HepG2 (cell line): ENCODE results near the gene CTRB2. TPM values are rescaled to one million over a fixed set of nuclear protein-coding genes. Genes with fewer than 3 reads are reported as not detected.

ENCODE experiments used
- ATF7-NPFF ChIP-seq: sonication (generic); formaldehyde crosslinking; IDR thresholded peaks from 2 replicates; pipeline ENCODE4 v1.8.1; 2023; ENCODE audit warnings: mild to moderate bottlenecking, low read depth, missing genetic modification reagents, moderate library complexity
- JUNB ChIP-seq: sonication (generic); formaldehyde crosslinking; IDR thresholded peaks from 2 replicates; pipeline ENCODE4 v1.8.0; 2022; ENCODE audit warnings: missing genetic modification reagents, mild to moderate bottlenecking, borderline replicate concordance
- PHF5A ChIP-seq: IDR thresholded peaks from one replicate; pipeline ENCODE4 v1.6.1; 2018; ENCODE audit warnings: low read depth, missing genetic modification reagents; ENCODE audit not compliant: unreplicated experiment
- ZNF430 ChIP-seq: sonication (generic); formaldehyde crosslinking; IDR thresholded peaks from 2 replicates; pipeline ENCODE4 v1.9.0; 2021; ENCODE audit warnings: mild to moderate bottlenecking, missing genetic modification reagents
- ZNF607 ChIP-seq: sonication (generic); formaldehyde crosslinking; IDR thresholded peaks from 2 replicates; pipeline ENCODE4 v1.5.1; 2020; ENCODE audit warnings: missing genetic modification reagents, mild to moderate bottlenecking, borderline replicate concordance
- ZNF7 ChIP-seq: IDR thresholded peaks from 2 replicates; pipeline ENCODE4 v1.6.1; 2016; ENCODE audit warnings: missing biosample characterization, missing genetic modification reagents
- polyA plus RNA-seq, 8 experiments: library from polyadenylated mRNA; depleted of rRNA in 3 of 8; stranded (reverse) in 7 of 8; unstranded in 1 of 8; fragments of >200 nt; fragmentation: Illumina TruSeq in 4 of 8; extraction: Trizol in 4 of 8; gene quantifications; 2 replicates each; pipeline versions ENCODE4 v1.2.1 to v1.2.3, GENCODE V29; 2011 to 2016; ENCODE audit warnings: low read depth in 4 of 8, missing spikeins in 1 of 8, mixed read lengths in 1 of 8; ENCODE audit not compliant: insufficient read depth in 1 of 8
- total RNA-seq, 5 experiments: library from RNA; depleted of rRNA; stranded (reverse); fragments of >200 nt; fragmentation: Illumina TruSeq; extraction: Trizol; gene quantifications; 2 replicates each; pipeline ENCODE4 v1.2.3, GENCODE V29; 2016; ENCODE audit warnings: low read depth in 1 of 5
- TF ChIP-seq, protein P1 (sequence below): sonication (generic); formaldehyde crosslinking; IDR thresholded peaks from 2 replicates; pipeline ENCODE4 v1.5.1; 2020; ENCODE audit warnings: mild to moderate bottlenecking, missing genetic modification reagents, moderate library complexity
- TF ChIP-seq, protein P2 (sequence below), 2 experiments: fragments of 450-650 bp in 1 of 2; sonication (generic) in 1 of 2; formaldehyde crosslinking in 1 of 2; IDR thresholded peaks; 2 replicates each; pipeline versions ENCODE4 v1.6.1 to v1.8.0; 2016 to 2022; ENCODE audit warnings: antibody characterized with exemption in 1 of 2, mild to moderate bottlenecking in 1 of 2, missing genetic modification reagents in 1 of 2

The CTRB2 gene
- total and polyA plus RNA-seq, 2 of the 13 experiments (the other 11 are each of a cell fraction or from before 2014, with no cell fraction given): 0.13 TPM; not detected in 1

DNA sequence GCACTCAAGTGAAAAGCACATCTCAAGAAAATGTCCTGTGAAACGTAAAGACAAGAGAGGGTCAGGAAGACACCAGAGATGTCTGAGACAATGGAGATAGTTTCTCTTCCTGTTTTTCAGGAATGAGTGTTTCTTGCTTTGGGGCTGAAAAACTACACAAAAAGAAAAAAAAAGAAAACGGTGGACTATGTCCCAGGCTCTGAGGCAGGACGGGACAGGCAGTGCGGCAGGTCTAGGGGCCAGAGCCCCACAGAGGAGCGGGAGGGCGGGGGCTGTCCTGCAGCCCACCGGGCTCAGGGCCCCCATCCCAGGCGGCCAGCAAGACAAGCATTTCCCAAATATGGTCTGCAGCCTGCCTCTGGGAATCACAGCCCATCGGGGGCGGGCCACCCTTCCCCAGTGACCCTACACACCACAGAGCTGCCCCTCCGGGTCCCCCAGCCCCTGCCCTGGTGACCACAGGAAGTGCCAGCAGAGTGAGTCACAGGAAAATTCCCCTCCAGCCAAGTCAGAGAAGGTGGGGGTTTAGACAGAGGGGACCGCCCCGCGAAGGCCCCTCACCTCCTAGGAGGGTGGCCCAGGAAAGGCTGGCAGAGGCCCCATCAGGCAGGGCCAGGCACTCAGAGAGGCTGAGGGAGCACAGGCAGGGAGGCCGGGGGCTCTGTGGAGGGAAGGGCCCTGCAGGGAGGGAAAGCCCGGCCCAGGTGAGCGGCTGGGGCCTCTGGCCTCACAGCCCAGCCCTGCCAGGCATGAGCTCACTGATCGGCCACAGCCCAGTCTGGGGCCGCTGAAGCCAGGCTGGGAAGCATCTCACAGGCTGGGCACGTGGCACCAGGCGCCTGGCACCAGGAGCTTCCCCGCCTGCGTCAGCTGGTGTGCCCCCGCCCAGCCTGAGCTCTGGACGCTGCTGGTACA is 38.1 kb upstream of the CTRB2 start (continued):
- TF ChIP-seq, protein P1, sequence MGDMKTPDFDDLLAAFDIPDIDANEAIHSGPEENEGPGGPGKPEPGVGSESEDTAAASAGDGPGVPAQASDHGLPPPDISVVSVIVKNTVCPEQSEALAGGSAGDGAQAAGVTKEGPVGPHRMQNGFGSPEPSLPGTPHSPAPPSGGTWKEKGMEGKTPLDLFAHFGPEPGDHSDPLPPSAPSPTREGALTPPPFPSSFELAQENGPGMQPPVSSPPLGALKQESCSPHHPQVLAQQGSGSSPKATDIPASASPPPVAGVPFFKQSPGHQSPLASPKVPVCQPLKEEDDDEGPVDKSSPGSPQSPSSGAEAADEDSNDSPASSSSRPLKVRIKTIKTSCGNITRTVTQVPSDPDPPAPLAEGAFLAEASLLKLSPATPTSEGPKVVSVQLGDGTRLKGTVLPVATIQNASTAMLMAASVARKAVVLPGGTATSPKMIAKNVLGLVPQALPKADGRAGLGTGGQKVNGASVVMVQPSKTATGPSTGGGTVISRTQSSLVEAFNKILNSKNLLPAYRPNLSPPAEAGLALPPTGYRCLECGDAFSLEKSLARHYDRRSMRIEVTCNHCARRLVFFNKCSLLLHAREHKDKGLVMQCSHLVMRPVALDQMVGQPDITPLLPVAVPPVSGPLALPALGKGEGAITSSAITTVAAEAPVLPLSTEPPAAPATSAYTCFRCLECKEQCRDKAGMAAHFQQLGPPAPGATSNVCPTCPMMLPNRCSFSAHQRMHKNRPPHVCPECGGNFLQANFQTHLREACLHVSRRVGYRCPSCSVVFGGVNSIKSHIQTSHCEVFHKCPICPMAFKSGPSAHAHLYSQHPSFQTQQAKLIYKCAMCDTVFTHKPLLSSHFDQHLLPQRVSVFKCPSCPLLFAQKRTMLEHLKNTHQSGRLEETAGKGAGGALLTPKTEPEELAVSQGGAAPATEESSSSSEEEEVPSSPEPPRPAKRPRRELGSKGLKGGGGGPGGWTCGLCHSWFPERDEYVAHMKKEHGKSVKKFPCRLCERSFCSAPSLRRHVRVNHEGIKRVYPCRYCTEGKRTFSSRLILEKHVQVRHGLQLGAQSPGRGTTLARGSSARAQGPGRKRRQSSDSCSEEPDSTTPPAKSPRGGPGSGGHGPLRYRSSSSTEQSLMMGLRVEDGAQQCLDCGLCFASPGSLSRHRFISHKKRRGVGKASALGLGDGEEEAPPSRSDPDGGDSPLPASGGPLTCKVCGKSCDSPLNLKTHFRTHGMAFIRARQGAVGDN (CRISPR knock-in tag): peak; percentile 95
- peak; percentile 97 for TF ChIP-seq PHF5A (CRISPR knock-in tag)
- peak; percentile 91 for TF ChIP-seq ATF7-NPFF
- TF ChIP-seq JUNB: peak; percentile 99; the same call in 1 of the 2 replicates
- TF ChIP-seq ZNF607 (CRISPR knock-in tag): peak; percentile 94; the same call in 1 of the 2 replicates
- peak; percentile 99 for TF ChIP-seq ZNF430
- TF ChIP-seq, protein P2, sequence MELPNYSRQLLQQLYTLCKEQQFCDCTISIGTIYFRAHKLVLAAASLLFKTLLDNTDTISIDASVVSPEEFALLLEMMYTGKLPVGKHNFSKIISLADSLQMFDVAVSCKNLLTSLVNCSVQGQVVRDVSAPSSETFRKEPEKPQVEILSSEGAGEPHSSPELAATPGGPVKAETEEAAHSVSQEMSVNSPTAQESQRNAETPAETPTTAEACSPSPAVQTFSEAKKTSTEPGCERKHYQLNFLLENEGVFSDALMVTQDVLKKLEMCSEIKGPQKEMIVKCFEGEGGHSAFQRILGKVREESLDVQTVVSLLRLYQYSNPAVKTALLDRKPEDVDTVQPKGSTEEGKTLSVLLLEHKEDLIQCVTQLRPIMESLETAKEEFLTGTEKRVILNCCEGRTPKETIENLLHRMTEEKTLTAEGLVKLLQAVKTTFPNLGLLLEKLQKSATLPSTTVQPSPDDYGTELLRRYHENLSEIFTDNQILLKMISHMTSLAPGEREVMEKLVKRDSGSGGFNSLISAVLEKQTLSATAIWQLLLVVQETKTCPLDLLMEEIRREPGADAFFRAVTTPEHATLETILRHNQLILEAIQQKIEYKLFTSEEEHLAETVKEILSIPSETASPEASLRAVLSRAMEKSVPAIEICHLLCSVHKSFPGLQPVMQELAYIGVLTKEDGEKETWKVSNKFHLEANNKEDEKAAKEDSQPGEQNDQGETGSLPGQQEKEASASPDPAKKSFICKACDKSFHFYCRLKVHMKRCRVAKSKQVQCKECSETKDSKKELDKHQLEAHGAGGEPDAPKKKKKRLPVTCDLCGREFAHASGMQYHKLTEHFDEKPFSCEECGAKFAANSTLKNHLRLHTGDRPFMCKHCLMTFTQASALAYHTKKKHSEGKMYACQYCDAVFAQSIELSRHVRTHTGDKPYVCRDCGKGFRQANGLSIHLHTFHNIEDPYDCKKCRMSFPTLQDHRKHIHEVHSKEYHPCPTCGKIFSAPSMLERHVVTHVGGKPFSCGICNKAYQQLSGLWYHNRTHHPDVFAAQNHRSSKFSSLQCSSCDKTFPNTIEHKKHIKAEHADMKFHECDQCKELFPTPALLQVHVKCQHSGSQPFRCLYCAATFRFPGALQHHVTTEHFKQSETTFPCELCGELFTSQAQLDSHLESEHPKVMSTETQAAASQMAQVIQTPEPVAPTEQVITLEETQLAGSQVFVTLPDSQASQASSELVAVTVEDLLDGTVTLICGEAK (IDR thresholded peaks at IDR 0.05): no peak
- TF ChIP-seq, protein P2 (CRISPR knock-in tag; IDR thresholded peaks at IDR 0.05): no peak; the same call in 1 of the 2 replicates
- TF ChIP-seq ZNF7 (CRISPR knock-in tag): no peak; the same call in 1 of the 2 replicates
